Medulla oblongata (tissue), 1 donor: ENCODE results near the gene BNIP5.

Experiments used
- DNase-seq: peaks from one replicate; pipeline ENCODE4 v3.0.0-alpha.2; 2015; ENCODE audit errors: extremely low spot score

The BNIP5 gene

GRCh38 chr6:36336779-36337241 lies at the start of gene BNIP5:
TSS of gene BNIP5 (minus strand) at chr6:36336888. CDS start at chr6:36330690, 6,198 bp downstream.
- DNase-seq, result no peak

- no peak for DNase-seq
Observed at GRCh38 chr6:36384095-36384494, 47.4 kb upstream of the BNIP5 start.

GRCh38 chr6:36383606-36384005 lies 46.9 kb upstream of the BNIP5 start:
- no peak for DNase-seq

GRCh38 chr6:36382976-36383375 lies 46.3 kb upstream of the BNIP5 start:
- no peak for DNase-seq

GRCh38 chr6:36381502-36382389 lies 45.1 kb upstream of the BNIP5 start:
- no peak for DNase-seq

GRCh38 chr6:36380166-36380565 lies 43.5 kb upstream of the BNIP5 start:
- no peak for DNase-seq

- DNase-seq, result no peak
Observed at GRCh38 chr6:36378936-36379335, 42.2 kb upstream of the BNIP5 start.

GRCh38 chr6:36378243-36378920 lies 41.7 kb upstream of the BNIP5 start:
- DNase-seq, result no peak

GRCh38 chr6:36377594-36377993 lies 40.9 kb upstream of the BNIP5 start:
- DNase-seq, result no peak

GRCh38 chr6:36376742-36377141 lies 40.1 kb upstream of the BNIP5 start:
- no peak for DNase-seq

- DNase-seq, result no peak
Observed at GRCh38 chr6:36376183-36376582, 39.5 kb upstream of the BNIP5 start.

- DNase-seq, result no peak
Observed at GRCh38 chr6:36375644-36376155, 39.0 kb upstream of the BNIP5 start.

- DNase-seq, result no peak
Observed at GRCh38 chr6:36374972-36375371, 38.3 kb upstream of the BNIP5 start.

- no peak for DNase-seq
Observed at GRCh38 chr6:36374194-36374593, 37.5 kb upstream of the BNIP5 start.

- DNase-seq, result no peak
Observed at GRCh38 chr6:36373368-36374019, 36.8 kb upstream of the BNIP5 start.

- no peak for DNase-seq
Observed at GRCh38 chr6:36372088-36372487, 35.4 kb upstream of the BNIP5 start.

GRCh38 chr6:36371211-36371610 lies 34.5 kb upstream of the BNIP5 start:
- no peak for DNase-seq

- no peak for DNase-seq
Observed at GRCh38 chr6:36370638-36371037, 34.0 kb upstream of the BNIP5 start.

- DNase-seq, result no peak
Observed at GRCh38 chr6:36368921-36369865, 32.5 kb upstream of the BNIP5 start.

GRCh38 chr6:36368421-36368820 lies 31.7 kb upstream of the BNIP5 start:
- DNase-seq, result no peak

GRCh38 chr6:36367743-36368142 lies 31.1 kb upstream of the BNIP5 start:
- DNase-seq, result no peak
